Measurements from ENCODE around the gene PRR23E. TPM values are rescaled to one million over a fixed set of nuclear protein-coding genes. Genes with fewer than 3 reads are reported as not detected.
A peak's percentile ranks its signal among the peaks of the same experiment; 100 is the strongest.

Gene PRR23E
- polyA plus RNA-seq, 1 of the 3 experiments (the other 2 are of a cell fraction) = not detected

- no peak for DNase-seq
- TF ChIP-seq GATA2 (CRISPR knock-in tag; IDR thresholded peaks at IDR 0.05) (no peak), REST (IDR thresholded peaks at IDR 0.05; ENCODE audit: low read depth, low read length) (peak; percentile 96), TAF1 (IDR thresholded peaks at IDR 0.05; ENCODE audit: borderline replicate concordance, low read depth, low read length) (no peak), JUND (IDR thresholded peaks at IDR 0.05) (no peak), TEAD4 (IDR thresholded peaks at IDR 0.05; ENCODE audit: borderline replicate concordance, insufficient read depth) (no peak)
- H3K9me2 ChIP-seq = no peaks in the 10 kb centered on the region
- H3K9ac ChIP-seq = no peak overlapping the region
- no peak overlapping the region for H2AFZ ChIP-seq (ENCODE audit: low read depth)
- WGBS (ENCODE audit: low lambda C conversion rate) = 65% methylated on average over 3 of the region's 3 CpGs
- no peaks in the 10 kb centered on the region for H4K20me1 ChIP-seq (ENCODE audit: insufficient read depth)
- no peaks in the 10 kb centered on the region for H3K9me3 ChIP-seq
- CTCF ChIA-PET = interaction anchor here (1.2 kb wide), 2 partner anchors 74 to 237 kb away, joined by 3 to 4 read pairs; no protein-coding TSS in a partner anchor
- H3K27ac ChIP-seq (ENCODE audit: low read depth in 2 of 2, low read length in 1 of 2) = no peak overlapping the region
- no peaks in the 10 kb centered on the region; a peak in 1 of 4 replicates for H3K4me1 ChIP-seq (ENCODE audit: control insufficient read depth in 1 of 2, insufficient read depth in 2 of 2, low read depth in 1 of 2, low read length in 1 of 2)
- H3K27me3 ChIP-seq (ENCODE audit: insufficient read depth) = no peaks in the 10 kb centered on the region
- no peaks in the 10 kb centered on the region for H3K36me3 ChIP-seq (replicated peaks in 1 of 2; ENCODE audit: control insufficient read depth in 1 of 2, insufficient read depth in 2 of 2, low read length in 1 of 2)
- H3K4me3 ChIP-seq (ENCODE audit: low read depth in 2 of 2, low read length in 1 of 2) = no peak overlapping the region
- POLR2A ChIA-PET = no interaction called here
- no peak overlapping the region for H3K4me2 ChIP-seq
- no peaks in the 10 kb centered on the region for H3F3A ChIP-seq (replicated peaks; ENCODE audit: insufficient read depth)
- no peaks in the 10 kb centered on the region for H3K79me2 ChIP-seq (ENCODE audit: insufficient read depth)
Observed at GRCh38 chr3:127233371-127233770, 40.4 kb downstream of the PRR23E start.

- CTCF ChIA-PET = no interaction called here
Observed at GRCh38 chr3:127234778-127235177, 41.8 kb downstream of the PRR23E start.

GRCh38 chr3:127235706-127236105 is 42.8 kb downstream of the PRR23E start:
- Histone ChIP-seq H3K9me2 (no peaks in the 10 kb centered on the region), H3K9me3 (no peaks in the 10 kb centered on the region), H4K20me1 (ENCODE audit: insufficient read depth) (no peaks in the 10 kb centered on the region), H3K36me3 (replicated peaks in 1 of 2; ENCODE audit: control insufficient read depth in 1 of 2, insufficient read depth in 2 of 2, low read length in 1 of 2) (no peaks in the 10 kb centered on the region), H3K4me2 (no peak overlapping the region), H2AFZ (ENCODE audit: low read depth) (no peak overlapping the region), H3F3A (replicated peaks; ENCODE audit: insufficient read depth) (no peaks in the 10 kb centered on the region), H3K27me3 (ENCODE audit: insufficient read depth) (no peaks in the 10 kb centered on the region), H3K79me2 (ENCODE audit: insufficient read depth) (no peaks in the 10 kb centered on the region), H3K4me3 (ENCODE audit: low read depth in 2 of 2, low read length in 1 of 2) (no peak overlapping the region), H3K4me1 (ENCODE audit: control insufficient read depth in 1 of 2, insufficient read depth in 2 of 2, low read depth in 1 of 2, low read length in 1 of 2) (no peaks in the 10 kb centered on the region; a peak in 1 of 4 replicates), H3K9ac (no peak overlapping the region), H3K27ac (ENCODE audit: low read depth in 2 of 2, low read length in 1 of 2) (no peak overlapping the region)
- WGBS (ENCODE audit: low lambda C conversion rate) = 37% methylated on average over 3 of the region's 3 CpGs
- ChIA-PET POLR2A (interaction anchor here (0.6 kb wide), 1 partner anchor 44 kb away, joined by 3 read pairs; no protein-coding TSS in a partner anchor), CTCF (no interaction called here)
- no peak for DNase-seq
- TF ChIP-seq PBX3 (IDR thresholded peaks at IDR 0.05) (no peak), NRF1 (IDR thresholded peaks at IDR 0.05; ENCODE audit: low read depth, low read length) (no peak), NFIC (IDR thresholded peaks at IDR 0.05; ENCODE audit: borderline replicate concordance) (no peak), TAF1 (IDR thresholded peaks at IDR 0.05; ENCODE audit: borderline replicate concordance, low read depth, low read length) (no peak), GABPA (IDR thresholded peaks at IDR 0.05; ENCODE audit: low read depth) (no peak), RXRA (IDR thresholded peaks at IDR 0.05; ENCODE audit: borderline replicate concordance, low read depth) (no peak), MEF2A (IDR thresholded peaks at IDR 0.05; ENCODE audit: borderline replicate concordance, low read depth) (no peak), REST (IDR thresholded peaks at IDR 0.05; ENCODE audit: low read depth, low read length) (no peak), CHD2 (IDR thresholded peaks at IDR 0.05; ENCODE audit: low read length, partially characterized antibody) (no peak)

More at GRCh38 chr3:127234778-127235177, 41.8 kb downstream of the PRR23E start:
- H3K9me3 ChIP-seq = no peaks in the 10 kb centered on the region
- DNase-seq = no peak
- TF ChIP-seq YY1 (IDR thresholded peaks at IDR 0.05; ENCODE audit: low read depth) (no peak), FOXJ3 (CRISPR knock-in tag; IDR thresholded peaks at IDR 0.05) (no peak), TAF1 (IDR thresholded peaks at IDR 0.05; ENCODE audit: borderline replicate concordance, low read depth, low read length) (no peak), POLR2AphosphoS5 (IDR thresholded peaks at IDR 0.05; ENCODE audit: low read depth, low read length) (no peak), EZH2phosphoT487 (IDR thresholded peaks at IDR 0.05; ENCODE audit: borderline replicate concordance, low read depth) (no peak), JUND (IDR thresholded peaks at IDR 0.05) (no peak), MEF2A (IDR thresholded peaks at IDR 0.05; ENCODE audit: borderline replicate concordance, low read depth) (no peak)
- no peaks in the 10 kb centered on the region for H4K20me1 ChIP-seq (ENCODE audit: insufficient read depth)
- H2AFZ ChIP-seq (ENCODE audit: low read depth) = no peak overlapping the region
- no peak overlapping the region for H3K4me3 ChIP-seq (ENCODE audit: low read depth in 2 of 2, low read length in 1 of 2)
- H3K79me2 ChIP-seq (ENCODE audit: insufficient read depth) = no peaks in the 10 kb centered on the region
- POLR2A ChIA-PET = no interaction called here
- H3K9me2 ChIP-seq = no peaks in the 10 kb centered on the region
- no peaks in the 10 kb centered on the region for H3F3A ChIP-seq (replicated peaks; ENCODE audit: insufficient read depth)
- H3K27me3 ChIP-seq (ENCODE audit: insufficient read depth) = no peaks in the 10 kb centered on the region
- no peaks in the 10 kb centered on the region for H3K36me3 ChIP-seq (replicated peaks in 1 of 2; ENCODE audit: control insufficient read depth in 1 of 2, insufficient read depth in 2 of 2, low read length in 1 of 2)
- no peak overlapping the region for H3K27ac ChIP-seq (ENCODE audit: low read depth in 2 of 2, low read length in 1 of 2)
- H3K9ac ChIP-seq = no peak overlapping the region
- no peak overlapping the region for H3K4me2 ChIP-seq
- no peaks in the 10 kb centered on the region; a peak in 1 of 4 replicates for H3K4me1 ChIP-seq (ENCODE audit: control insufficient read depth in 1 of 2, insufficient read depth in 2 of 2, low read depth in 1 of 2, low read length in 1 of 2)

All from SK-N-SH (cell line).